Hematopoietic multipotent progenitor cell treated with erythropoietin and hydrocortisone succinate and interleukin-3 and kit ligand, for 17 days (in vitro differentiated cells): ENCODE measurements around the gene TMEM120B.

Source experiments
- DNase-seq: peaks from one replicate; pipeline ENCODE4 v3.0.0-alpha.2; 2015; ENCODE audit warnings: low spot score

Gene TMEM120B

DNA sequence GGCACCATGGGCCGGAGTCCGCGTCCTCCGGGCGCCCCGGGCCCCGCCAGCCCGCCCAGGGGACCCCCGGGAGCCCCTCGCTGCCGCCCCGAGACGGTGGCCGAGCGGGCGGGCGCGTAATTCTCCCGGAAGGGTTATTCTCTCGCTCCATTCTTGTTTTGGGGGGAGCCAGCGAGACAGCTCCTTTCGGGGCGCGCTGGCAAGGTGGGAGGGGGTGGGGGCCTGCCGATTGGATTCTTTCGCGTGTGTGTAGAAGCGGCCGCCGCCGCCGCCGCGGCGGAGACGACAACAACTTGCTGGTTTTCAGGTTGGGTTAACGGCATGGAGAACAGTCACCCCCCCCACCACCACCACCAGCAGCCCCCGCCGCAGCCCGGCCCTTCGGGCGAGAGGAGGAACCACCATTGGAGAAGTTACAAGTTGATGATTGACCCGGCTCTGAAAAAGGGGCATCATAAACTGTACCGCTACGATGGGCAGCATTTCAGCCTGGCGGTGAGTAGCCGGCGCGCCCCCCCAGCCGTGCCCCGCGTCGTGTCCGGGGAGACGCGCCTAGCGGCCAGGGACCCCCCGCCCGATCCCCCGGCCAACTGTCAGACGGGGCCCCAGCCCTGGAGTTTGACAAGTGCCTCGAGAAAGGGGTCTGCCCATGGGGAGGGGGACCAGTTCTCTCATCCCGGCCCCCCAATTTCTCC lies 92.0 kb downstream of the TMEM120B start:
- peak; percentile 56 for DNase-seq

DNA sequence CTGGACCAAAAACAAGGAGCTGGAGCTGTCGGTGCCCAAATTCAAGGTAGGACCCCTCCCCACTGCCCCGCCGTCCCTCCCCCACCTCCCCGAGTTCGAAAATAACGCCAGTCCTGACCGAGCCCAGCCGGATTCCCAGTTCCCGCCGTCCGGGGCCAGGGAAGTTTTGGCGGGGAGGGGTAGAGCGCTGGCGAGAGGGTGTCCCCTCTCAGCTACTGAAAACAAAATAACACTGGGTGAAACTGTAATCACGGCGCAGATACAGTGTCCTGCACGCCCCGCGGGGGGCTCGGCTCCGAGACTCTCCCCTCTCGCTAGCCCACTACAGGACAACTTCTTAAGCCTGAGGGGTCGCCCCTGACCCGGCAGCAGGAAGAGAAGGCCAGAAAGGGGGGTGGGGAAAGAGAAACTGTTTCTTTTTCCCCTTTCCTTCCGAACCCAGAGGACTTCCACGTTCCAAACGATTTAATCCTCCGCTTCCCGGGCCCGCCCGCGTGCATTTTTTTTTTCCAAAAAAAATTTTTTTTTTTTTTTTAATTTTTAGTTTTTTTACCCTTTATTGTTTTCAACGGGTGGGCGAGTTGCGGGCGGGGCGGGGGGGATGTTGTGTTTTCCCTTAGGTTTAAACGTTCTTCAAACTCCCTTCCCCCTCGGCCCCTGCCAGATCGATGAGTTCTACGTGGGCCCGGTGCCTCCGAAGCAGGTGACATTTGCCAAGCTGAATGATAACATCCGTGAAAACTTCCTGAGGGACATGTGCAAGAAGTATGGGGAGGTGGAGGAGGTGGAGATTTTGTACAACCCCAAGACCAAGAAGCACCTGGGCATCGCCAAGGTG lies 92.8 kb downstream of the TMEM120B start:
- peak; percentile 55 for DNase-seq

DNA sequence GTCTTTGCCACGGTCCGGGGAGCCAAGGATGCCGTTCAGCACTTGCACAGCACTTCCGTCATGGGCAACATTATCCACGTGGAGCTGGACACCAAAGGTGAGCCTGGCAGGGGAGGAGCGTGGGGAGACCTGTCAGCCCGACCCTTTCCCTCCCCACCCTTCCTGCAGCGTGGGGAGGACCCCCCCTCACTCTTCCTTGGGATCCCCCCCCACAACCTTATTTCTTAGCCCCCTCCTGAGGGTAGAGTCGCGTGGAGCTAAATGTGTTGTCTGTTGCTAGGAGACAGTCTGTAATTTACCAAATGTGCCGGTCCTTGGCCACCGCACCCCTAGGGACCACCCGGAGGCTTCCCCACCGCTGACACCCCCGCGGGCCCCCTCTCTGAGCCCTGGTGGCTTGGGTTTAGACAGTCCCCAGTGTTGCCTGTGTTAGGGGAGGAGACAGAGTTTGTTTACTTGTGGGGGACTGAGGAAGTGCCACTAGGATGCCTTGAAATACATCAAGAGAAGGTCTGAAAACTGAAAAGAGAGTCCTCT lies 93.5 kb downstream of the TMEM120B start:
- DNase-seq: no peak

DNA sequence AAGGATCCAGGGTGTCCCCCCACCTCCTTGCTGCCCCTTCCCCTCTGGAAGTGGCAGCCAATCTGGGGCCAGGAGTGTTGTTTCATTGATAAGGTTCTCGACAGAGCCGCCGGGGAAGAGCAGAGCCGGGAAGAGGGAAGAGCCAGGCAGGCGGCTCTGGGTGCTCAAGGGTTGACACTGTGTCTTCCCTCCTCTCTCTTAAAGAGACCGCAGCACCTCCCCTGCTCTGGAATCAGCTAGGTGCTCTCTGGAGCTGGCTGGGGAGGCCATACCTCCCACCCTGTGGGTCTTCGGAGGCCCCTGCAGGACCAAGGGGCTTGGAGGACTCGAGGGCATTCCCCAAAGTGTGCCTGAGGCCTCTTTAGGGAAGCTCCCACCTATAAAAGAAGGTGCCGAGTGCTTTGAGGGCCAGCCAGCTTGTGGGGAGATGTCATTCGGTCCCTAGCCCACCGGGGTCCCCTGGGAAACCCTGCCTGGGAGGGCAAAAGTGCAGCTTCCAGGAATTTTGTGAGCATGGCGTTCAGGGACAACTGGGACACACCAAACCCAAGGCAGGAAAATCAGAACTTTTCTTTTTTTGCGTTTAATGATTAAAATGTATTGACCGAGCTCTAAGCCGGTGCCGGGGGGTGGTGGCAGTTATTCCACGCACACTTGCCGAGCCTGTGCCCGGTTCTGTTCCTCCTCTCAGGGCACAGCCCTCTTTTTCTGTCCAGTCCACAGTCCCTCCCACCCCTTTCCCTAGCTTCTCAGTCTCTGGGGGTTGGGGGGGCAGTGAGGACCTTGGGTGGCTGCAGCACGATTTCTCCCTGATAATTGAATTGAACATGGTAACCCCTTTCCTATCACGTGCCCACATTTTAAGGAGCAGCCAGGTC lies 94.2 kb downstream of the TMEM120B start:
- DNase-seq: peak; percentile 61

DNA sequence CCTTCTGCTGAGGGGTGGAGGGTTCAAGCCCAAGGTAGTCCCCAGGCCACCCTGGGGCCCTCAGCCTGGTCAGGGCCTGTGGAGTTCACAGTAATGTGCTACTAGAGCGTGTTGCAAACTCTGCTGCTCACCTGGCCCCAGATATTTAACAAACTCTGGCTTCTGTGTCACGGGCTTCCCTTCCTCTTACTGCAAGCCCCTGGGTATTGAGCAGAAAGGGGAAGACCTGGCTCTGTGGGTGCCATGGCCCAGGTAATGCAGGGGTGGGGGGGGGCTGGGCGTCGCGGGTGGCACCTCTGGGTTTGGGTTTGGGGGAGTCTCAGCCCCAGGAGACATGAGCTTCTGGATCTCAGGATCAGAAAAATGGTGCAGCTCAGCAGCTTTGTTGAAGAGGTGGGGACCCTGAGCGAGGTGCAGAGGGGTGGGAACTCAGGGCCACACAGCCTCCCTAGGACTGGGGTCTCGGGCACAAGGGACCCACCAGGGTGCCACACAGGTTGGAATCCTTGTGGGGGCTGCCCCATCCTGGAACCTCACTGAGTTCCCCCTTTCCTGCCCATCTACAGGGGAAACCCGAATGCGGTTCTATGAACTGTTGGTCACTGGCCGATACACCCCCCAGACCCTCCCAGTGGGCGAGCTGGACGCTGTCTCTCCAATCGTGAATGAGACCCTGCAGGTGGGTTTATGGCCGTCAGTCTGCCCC lies 95.2 kb downstream of the TMEM120B start:
- no peak for DNase-seq

DNA sequence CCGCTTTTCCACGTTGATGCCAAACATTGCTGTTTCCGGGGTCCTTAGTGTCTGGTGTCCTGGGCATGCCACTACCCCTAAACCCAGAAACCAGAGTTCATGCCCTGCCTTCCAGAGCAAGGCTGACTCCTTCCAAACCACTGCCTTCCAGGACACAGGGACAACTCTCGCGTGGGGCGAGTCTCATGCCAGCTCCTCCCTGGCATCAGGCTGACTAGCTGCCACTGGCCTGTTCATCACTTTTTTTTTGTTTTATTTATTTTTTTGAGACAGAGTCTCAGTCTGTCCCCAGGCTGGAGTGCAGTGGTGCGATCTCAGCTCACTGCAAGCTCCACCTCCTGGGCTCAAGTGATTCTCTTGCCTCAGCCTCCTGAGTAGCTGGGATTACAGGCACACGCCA lies 96.1 kb downstream of the TMEM120B start:
- DNase-seq: no peak

DNA sequence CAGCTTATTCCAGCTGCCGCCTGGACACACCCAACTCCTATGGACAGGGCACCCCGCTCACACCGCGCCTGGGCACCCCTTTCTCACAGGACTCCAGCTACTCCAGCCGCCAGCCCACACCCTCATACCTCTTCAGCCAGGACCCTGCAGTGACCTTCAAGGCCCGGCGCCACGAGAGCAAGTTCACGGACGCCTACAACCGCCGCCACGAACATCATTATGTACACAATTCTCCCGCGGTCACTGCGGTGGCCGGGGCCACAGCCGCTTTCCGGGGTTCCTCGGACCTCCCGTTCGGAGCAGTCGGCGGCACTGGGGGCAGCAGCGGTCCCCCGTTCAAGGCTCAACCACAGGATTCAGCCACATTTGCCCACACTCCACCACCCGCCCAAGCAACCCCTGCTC lies 97.2 kb downstream of the TMEM120B start:
- DNase-seq: no peak

DNA sequence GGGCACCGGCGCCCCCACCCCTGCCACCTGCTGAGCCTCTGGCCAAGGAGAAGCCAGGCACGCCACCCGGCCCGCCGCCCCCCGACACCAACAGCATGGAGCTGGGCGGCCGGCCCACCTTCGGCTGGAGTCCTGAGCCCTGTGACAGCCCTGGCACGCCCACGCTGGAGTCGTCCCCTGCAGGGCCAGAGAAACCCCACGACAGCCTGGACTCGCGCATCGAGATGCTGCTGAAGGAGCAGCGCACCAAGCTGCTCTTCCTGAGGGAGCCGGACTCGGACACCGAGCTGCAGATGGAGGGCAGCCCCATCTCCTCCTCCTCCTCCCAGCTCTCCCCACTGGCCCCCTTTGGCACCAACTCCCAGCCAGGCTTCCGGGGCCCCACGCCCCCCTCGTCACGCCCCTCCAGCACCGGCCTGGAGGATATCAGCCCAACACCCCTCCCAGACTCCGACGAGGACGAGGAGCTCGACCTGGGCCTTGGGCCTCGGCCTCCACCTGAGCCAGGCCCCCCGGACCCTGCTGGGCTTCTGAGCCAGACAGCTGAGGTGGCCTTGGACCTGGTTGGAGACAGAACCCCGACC lies 97.8 kb downstream of the TMEM120B start:
- no peak for DNase-seq

DNA sequence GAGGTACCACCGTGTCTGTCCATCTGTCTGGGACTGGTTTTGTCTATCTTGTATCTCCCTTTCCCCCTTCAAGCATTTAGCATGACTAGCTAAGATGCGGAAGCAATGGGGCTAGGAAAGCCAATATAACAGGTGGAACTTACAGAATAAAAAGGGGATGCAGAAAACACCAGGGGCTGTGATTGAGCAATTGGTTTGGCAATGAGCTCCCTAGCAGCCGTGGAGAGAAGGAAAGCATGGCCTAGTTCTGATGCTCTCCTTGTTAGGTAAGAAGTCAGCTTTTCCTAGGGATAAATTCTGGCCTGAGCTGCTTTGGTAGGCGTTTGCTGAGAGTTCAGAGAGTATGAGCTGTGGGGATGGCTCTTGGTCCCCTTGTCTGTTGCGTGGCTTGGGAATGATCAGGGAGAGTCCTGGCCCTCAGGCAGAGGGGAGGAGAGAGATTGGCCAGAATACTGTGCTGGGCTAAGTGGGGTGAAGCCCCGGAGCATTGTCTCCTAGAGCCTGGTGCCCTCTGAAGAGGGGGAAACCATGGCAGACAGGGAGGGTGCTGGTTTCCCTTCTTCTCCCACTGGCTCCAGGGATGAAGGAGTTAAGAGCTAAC lies 98.4 kb downstream of the TMEM120B start:
- DNase-seq: no peak

DNA sequence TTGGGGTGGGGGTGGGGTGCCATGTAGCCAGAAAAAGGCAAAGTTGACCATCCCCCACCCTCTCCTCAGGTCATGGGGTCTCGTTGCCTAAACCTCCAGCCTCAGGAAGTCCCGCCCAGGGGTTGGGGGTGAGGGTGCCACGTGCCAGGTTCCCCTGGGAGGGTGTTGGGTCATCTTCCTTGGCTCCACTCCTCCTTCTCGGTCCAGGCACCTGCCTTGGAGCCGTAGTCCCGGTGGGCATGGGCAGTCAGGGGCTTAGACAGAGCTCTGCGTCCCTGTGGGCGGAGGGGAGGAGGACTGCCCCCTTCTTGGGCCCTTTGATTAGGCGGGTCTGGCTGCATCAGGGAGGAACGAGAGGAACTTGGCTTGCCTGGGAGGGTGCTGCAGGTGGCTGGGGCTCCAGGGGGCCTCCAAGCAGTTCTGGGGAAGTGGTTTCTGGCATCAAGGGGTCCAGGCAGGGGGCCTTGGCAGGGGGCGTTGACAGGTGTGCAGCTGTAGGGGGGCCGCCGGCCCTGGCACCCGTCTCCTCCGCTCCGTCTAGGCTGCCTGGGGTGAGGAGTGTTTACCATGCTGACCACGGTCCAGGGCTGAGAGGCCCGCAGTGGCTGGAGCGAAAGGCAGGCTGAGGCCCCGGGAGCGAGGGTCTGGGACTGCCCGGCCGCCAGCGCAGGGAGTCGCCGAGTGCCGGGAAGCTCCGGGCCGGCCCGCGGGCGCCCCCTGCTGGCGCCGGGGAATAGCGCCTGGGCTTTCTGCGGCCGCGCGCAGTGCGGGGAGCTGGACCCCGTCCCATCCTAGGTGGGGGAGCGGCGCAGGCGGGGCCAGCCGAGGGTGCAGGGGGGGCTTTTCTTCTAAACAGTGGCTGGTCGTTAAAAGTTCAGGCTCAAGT lies 99.1 kb downstream of the TMEM120B start:
- peak; percentile 83 for DNase-seq

DNA sequence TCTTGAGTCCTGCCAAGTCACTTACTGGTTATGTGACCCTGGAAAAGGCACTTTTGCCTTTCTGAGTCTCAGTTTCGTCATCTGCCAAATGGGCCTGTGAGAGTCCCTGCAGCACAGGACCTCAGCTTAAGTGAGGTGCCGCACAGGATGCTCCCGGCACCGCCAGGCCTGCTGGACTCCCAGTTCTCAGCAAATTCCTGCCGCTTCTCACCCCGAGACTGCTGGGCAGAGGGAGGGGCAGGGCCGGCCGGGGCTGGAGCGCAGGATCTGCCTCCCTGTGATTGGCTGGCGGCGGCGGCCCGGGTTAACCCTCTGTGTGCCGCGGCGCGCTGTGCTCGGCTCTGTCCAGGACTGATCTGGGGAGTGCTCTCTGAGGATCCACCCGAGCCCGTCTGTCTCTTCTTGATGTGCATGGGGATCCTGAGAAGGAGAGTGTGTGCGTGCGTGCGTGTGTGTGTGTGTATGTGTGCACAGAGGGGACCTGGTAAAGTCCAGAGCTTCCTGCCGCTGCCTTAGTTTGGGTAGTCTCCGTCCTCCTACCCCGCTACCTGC lies 99.8 kb downstream of the TMEM120B start:
- peak; percentile 69 for DNase-seq

DNA sequence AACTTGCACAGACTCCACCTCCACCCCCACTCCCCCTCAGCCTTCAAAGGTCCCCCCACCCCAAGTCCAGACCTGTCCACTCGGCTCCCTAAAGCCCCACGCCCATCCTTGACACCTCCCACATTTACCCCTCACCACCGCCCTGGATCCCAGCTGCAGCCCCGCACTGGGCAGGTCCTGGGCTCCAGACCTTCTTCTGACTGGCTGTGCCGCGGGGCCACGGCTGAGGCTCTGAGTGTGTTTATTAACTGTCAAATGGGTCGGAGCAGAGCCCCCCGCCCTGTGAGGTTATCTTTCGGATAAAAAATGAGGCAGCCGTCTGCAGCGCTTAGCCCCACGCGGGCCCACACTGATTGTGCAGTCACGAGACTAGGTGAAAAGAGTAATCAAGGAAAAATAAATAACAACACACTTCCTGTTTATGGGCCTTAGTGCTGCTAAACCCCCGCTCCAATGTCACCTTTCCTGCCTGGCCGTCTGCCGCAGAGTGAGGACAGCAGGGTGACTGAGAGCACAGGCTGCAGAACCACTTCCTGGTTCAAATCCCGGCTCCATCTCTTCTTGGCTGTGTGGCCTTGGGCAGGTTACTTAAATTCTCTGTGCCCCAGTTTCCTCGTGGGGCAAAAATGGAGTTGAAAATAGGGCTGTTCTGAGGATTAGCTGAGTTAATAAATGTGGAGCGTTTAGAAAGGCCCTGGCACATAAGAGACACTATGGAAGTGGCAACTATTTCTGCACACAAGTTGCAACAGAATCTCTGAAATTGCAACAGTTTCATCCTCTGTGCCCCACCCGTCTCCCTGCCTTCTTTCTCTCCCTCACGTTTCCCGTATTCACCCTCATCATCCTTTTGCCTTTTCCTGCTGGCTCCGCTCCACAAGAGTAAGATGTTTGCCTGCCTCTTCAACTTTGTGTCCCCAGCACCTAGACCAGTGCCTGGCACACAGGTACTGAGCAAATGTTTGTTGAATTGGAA lies 100.7 kb downstream of the TMEM120B start:
- DNase-seq: no peak

DNA sequence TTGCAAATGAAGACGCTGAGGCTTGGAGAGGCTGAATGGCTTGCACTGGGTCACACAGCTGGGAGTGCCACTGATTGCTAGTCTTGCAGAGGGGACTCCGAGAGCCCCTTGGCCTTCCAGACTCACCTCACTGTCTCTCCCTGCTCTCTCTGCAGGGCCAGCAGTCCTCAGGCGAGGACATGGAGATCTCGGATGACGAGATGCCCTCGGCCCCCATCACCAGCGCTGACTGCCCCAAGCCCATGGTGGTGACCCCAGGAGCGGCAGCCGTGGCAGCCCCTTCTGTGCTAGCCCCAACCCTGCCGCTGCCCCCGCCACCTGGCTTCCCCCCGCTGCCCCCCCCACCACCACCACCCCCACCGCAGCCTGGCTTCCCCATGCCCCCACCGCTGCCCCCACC lies 101.4 kb downstream of the TMEM120B start:
- no peak for DNase-seq

DNA sequence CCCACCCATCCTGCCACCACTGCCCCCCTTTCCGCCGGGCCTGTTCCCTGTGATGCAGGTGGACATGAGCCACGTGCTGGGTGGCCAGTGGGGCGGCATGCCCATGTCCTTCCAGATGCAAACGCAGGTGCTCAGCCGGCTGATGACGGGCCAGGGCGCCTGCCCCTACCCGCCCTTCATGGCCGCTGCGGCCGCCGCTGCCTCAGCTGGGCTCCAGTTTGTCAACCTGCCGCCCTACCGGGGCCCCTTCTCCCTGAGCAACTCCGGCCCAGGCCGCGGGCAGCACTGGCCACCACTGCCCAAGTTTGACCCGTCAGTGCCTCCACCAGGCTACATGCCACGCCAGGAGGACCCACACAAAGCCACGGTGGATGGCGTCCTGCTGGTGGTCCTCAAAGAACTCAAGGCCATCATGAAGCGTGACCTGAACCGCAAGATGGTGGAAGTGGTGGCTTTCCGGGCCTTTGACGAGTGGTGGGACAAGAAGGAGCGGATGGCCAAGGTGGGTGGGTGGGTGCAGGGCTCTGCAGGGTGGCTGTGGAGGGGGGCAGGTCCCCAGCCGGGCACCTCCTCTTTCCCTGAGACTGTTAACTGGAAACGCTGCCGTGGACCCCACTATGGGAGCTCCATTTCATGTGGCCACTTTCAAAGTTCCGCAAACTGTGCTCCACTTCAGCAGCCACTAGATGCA lies 102.0 kb downstream of the TMEM120B start:
- no peak for DNase-seq

DNA sequence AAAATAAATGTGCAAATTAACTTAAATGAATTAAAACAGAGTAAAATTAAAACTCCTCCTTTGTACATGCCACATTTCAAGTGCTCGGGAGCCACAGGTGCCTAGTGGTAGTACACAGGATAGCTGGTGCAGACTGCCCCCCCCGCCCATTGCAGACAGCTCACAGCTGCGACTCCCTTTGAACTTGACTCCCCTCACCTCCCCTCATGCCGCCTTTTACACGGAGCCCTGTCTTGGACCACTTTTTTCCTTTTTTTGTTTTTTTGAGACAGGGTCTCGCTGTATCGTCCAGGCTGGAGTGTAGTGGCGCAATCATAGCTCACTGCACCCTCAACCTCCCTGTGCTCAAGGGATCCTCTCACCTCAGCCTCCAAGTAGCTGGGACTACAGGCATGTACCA lies 102.7 kb downstream of the TMEM120B start:
- DNase-seq: no peak

DNA sequence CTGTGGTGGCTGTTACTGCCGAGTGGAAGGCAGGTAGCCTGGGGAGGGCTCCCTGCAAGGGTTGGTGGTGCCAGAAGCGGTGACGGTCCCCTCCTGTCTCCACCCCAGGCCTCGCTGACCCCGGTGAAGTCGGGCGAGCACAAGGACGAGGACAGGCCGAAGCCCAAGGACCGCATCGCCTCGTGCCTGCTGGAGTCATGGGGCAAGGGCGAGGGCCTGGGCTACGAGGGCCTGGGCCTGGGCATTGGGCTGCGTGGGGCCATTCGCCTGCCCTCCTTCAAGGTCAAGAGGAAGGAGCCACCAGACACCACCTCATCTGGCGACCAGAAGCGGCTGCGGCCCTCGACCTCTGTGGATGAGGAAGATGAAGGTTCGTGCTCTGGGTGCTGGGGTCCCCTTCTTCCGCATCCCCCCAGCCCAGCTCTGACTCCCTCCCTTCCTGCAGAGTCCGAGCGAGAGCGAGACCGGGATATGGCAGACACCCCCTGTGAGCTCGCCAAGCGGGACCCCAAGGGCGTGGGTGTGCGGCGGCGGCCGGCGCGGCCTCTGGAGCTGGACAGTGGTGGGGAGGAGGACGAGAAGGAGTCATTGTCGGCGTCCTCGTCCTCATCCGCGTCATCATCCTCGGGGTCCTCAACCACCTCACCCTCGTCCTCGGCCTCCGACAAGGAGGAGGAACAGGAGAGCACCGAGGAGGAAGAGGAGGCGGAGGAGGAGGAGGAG lies 104.5 kb downstream of the TMEM120B start:
- DNase-seq: no peak

DNA sequence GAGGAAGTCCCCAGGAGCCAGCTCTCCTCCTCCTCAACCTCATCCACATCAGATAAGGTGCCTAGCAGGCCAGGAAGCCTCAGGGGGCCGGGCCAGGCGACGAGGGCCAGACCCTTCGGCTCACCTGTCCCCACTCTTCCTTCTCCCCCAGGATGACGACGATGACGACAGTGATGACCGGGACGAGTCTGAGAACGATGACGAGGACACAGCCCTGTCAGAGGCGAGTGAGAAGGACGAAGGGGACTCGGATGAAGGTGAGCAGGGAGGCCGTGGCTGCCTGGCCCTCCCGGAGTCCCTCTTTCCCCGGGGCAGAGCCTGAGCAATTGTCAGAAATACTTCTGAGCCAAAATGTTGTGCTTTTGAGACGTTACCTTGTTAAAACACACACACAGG lies 105.1 kb downstream of the TMEM120B start:
- DNase-seq: no peak
